A549 (cell line): ENCODE results near the gene DBF4. TPM values are rescaled to one million over a fixed set of nuclear protein-coding genes. Genes with fewer than 3 reads are reported as not detected.
"Not testable (repeated sequence)": the region's sequence is repeated elsewhere in the genome, so short reads cannot be mapped to it uniquely, and the experiment has no call there.

Experiments
- ATAC-seq, 2 experiments: fragments of 200-7000 bp in 1 of 2; fragments of >200 bp in 1 of 2; cut with Nextera tagmentation in 1 of 2; cut with Tn5 transposase in 1 of 2; 3 replicates each; pipeline versions ENCODE4 v1.8.0 to v1.9.1; 2018 to 2020; ENCODE audit warnings: mild to moderate bottlenecking in 1 of 2, moderate library complexity in 1 of 2
- CTCF ChIA-PET: fragments of 300-600 bp; sonication (Branson Sonifier 250); formaldehyde crosslinking; extraction: SDS; loops from one replicate; lab custom pipeline; 2021; ENCODE audit warnings: antibody characterized with exemption, inconsistent platforms; lab: Yijun Ruan, JAX
- POLR2A ChIA-PET: fragments of 350-600 bp; formaldehyde crosslinking; extraction: SDS; loops from one replicate; lab custom pipeline; 2021; ENCODE audit warnings: antibody characterized with exemption, inconsistent platforms; lab: Yijun Ruan, JAX
- DNase-seq, 2 experiments: peaks; one replicate each; pipeline versions ENCODE4 v3.0.0 to v3.0.0-alpha.2; 2011 to 2016; ENCODE audit warnings: low read depth in 1 of 2, low spot score in 1 of 2
- FAIRE-seq: peaks from 2 replicates; lab custom pipeline; 2011; peaks lifted over from hg19 to GRCh38; lab: Jason Lieb, UNC
- H3K27ac ChIP-seq, 2 experiments: fragments of >200 bp; sonication (Bioruptor Twin); formaldehyde crosslinking; 3 replicates each; pipeline ENCODE4 v1.5.1; 2016 to 2017
- H3K4me1 ChIP-seq: fragments of >200 bp; sonication (Bioruptor Twin); formaldehyde crosslinking; 3 replicates; pipeline ENCODE4 v1.6.1; 2016
- H3K4me2 ChIP-seq: fragments of >200 bp; sonication (Bioruptor Twin); formaldehyde crosslinking; 3 replicates; pipeline ENCODE4 v1.6.1; 2016
- H3K4me3 ChIP-seq: fragments of >200 bp; sonication (Bioruptor Twin); formaldehyde crosslinking; 3 replicates; pipeline ENCODE4 v1.5.1; 2016
- H3K9me3 ChIP-seq: fragments of >200 bp; sonication (Bioruptor Twin); formaldehyde crosslinking; 3 replicates; pipeline ENCODE4 v1.6.1; 2016
- BHLHE40 ChIP-seq: IDR thresholded peaks from 2 replicates; pipeline ENCODE4 v1.6.1; 2012; ENCODE audit warnings: low read depth, low read length, inconsistent platforms
- CEBPB ChIP-seq, 2 experiments: fragments of >200 bp in 1 of 2; sonication (Bioruptor Twin) in 1 of 2; formaldehyde crosslinking in 1 of 2; IDR thresholded peaks; 2 replicates each; pipeline ENCODE4 v1.6.1; 2012 to 2016
- EHF ChIP-seq: fragments of 250-450 bp; sonication (Bioruptor Pico); IDR thresholded peaks from 2 replicates; pipeline ENCODE4 v1.5.0; 2020; ENCODE audit warnings: mild to moderate bottlenecking
- EHMT2 ChIP-seq: fragments of 200-600 bp; sonication (generic); IDR thresholded peaks from 2 replicates; pipeline ENCODE4 v1.6.1; 2016; ENCODE audit warnings: antibody characterized with exemption, low read depth, mild to moderate bottlenecking, moderate library complexity
- FOSB ChIP-seq: fragments of 250-450 bp; sonication (Bioruptor Pico); IDR thresholded peaks from 2 replicates; pipeline ENCODE4 v1.5.0; 2020; ENCODE audit warnings: mild to moderate bottlenecking, moderate library complexity
- HDAC2 ChIP-seq: fragments of 200-600 bp; sonication (generic); IDR thresholded peaks from 2 replicates; pipeline ENCODE4 v1.6.1; 2016
- HOXB5 ChIP-seq: fragments of 250-450 bp; sonication (Bioruptor Pico); IDR thresholded peaks from 2 replicates; pipeline ENCODE4 v1.5.0; 2020; ENCODE audit warnings: mild to moderate bottlenecking, moderate library complexity
- PHF8 ChIP-seq: fragments of 200-600 bp; sonication (generic); IDR thresholded peaks from 2 replicates; pipeline ENCODE4 v1.6.1; 2016; ENCODE audit warnings: low read depth, mild to moderate bottlenecking, antibody characterized with exemption, moderate library complexity, borderline replicate concordance
- RAD21 ChIP-seq, 2 experiments: fragments of >200 bp in 1 of 2; sonication (Bioruptor Twin) in 1 of 2; formaldehyde crosslinking in 1 of 2; IDR thresholded peaks in 1 of 2; conservative IDR thresholded peaks in 1 of 2; 2 replicates in 1 of 2; 3 replicates in 1 of 2; pipeline ENCODE4 v1.6.1; 2012 to 2018; ENCODE audit warnings: inconsistent platforms in 1 of 2
- RNF2 ChIP-seq: fragments of 200-600 bp; sonication (generic); IDR thresholded peaks from 2 replicates; pipeline ENCODE4 v1.6.1; 2016; ENCODE audit warnings: low read depth, mild to moderate bottlenecking, antibody characterized with exemption, moderate library complexity, borderline replicate concordance
- SMC3 ChIP-seq: fragments of >200 bp; sonication (Bioruptor Twin); formaldehyde crosslinking; IDR thresholded peaks from 3 replicates; pipeline ENCODE4 v1.6.1; 2018; ENCODE audit warnings: inconsistent platforms
- SREBF2 ChIP-seq: fragments of 450-650 bp; IDR thresholded peaks from 2 replicates; pipeline ENCODE4 v1.6.1; 2014; ENCODE audit warnings: mild to moderate bottlenecking, moderate library complexity
- TP53 ChIP-seq: fragments of 250-450 bp; sonication (Bioruptor Pico); IDR thresholded peaks from 2 replicates; pipeline ENCODE4 v1.5.0; 2021; ENCODE audit warnings: mild to moderate bottlenecking, moderate library complexity
- ZC3H11A ChIP-seq: fragments of 450-650 bp; IDR thresholded peaks from 2 replicates; pipeline ENCODE4 v1.6.1; 2014; ENCODE audit warnings: antibody characterized with exemption, mild to moderate bottlenecking
- ZNF302 ChIP-seq: fragments of 250-450 bp; sonication (Bioruptor Pico); IDR thresholded peaks from 2 replicates; pipeline ENCODE4 v1.9.0; 2021; ENCODE audit warnings: inconsistent platforms, mild to moderate bottlenecking, moderate library complexity
- WGBS: methylation state at CpG from one replicate; pipeline ENCODE4 v1.1.6; 2017; ENCODE audit errors: missing lambda C conversion rate; 5-methylcytosine and 5-hydroxymethylcytosine counted together
- polyA plus RNA-seq, 4 experiments: library from polyadenylated mRNA; depleted of rRNA in 3 of 4; stranded (reverse); fragments of >200 nt; fragmentation: RNase III in 1 of 4; extraction: RNeasy Plus Mini Kit Qiagen cat#74134 plus additional on column Dnase treatment in 1 of 4; gene quantifications; 2 replicates in 3 of 4; 3 replicates in 1 of 4; pipeline ENCODE4 v1.2.3, GENCODE V29; 2011 to 2017
- TF ChIP-seq, protein P1 (sequence below): fragments of 200-600 bp; sonication (generic); IDR thresholded peaks from 2 replicates; pipeline ENCODE4 v1.6.1; 2016; ENCODE audit warnings: antibody characterized with exemption, mild to moderate bottlenecking, moderate library complexity
- TF ChIP-seq, protein P2 (sequence below): IDR thresholded peaks from 2 replicates; pipeline ENCODE4 v1.6.1; 2012

The DBF4 gene
- polyA plus RNA-seq, 2 of the 4 experiments (the other 2 are of a cell fraction): 27.8 to 29.3 TPM

DNA sequence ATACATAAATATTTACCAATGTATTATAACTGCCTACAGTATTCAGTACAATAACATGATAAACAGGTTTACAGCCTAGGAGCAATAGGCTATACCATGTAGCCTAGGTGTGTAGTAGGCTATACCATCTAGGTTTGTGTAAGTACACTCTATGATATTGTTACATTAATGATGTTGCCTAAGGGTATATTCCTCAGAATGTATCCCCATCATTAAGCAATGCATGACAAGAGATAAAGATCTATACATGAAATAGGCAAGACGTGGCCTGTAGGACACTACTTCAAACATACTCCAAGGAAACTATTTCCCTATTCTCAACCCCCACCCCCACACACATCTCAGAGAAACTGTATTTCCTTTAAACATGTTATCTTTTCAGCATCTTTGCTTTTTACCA is 42.4 kb downstream of the DBF4 start:
- no peak overlapping the region for H3K4me2 ChIP-seq
- no peaks in the 10 kb centered on the region for H3K9me3 ChIP-seq
- DNase-seq: no peak
- ChIA-PET CTCF (no interaction called here), POLR2A (no interaction called here)
- no peak overlapping the region for H3K4me3 ChIP-seq
- no peaks in the 10 kb centered on the region for H3K4me1 ChIP-seq
- H3K27ac ChIP-seq: no peak overlapping the region
- TF ChIP-seq, protein P1, sequence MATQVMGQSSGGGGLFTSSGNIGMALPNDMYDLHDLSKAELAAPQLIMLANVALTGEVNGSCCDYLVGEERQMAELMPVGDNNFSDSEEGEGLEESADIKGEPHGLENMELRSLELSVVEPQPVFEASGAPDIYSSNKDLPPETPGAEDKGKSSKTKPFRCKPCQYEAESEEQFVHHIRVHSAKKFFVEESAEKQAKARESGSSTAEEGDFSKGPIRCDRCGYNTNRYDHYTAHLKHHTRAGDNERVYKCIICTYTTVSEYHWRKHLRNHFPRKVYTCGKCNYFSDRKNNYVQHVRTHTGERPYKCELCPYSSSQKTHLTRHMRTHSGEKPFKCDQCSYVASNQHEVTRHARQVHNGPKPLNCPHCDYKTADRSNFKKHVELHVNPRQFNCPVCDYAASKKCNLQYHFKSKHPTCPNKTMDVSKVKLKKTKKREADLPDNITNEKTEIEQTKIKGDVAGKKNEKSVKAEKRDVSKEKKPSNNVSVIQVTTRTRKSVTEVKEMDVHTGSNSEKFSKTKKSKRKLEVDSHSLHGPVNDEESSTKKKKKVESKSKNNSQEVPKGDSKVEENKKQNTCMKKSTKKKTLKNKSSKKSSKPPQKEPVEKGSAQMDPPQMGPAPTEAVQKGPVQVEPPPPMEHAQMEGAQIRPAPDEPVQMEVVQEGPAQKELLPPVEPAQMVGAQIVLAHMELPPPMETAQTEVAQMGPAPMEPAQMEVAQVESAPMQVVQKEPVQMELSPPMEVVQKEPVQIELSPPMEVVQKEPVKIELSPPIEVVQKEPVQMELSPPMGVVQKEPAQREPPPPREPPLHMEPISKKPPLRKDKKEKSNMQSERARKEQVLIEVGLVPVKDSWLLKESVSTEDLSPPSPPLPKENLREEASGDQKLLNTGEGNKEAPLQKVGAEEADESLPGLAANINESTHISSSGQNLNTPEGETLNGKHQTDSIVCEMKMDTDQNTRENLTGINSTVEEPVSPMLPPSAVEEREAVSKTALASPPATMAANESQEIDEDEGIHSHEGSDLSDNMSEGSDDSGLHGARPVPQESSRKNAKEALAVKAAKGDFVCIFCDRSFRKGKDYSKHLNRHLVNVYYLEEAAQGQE: no peak
- TF ChIP-seq RNF2: no peak
- no peak for TF ChIP-seq EHF (CRISPR knock-in tag)
- no peak for TF ChIP-seq PHF8
- no peak for ATAC-seq
- no peak for FAIRE-seq
- WGBS: 46% methylated on average over 1 of the region's 1 CpG

DNA sequence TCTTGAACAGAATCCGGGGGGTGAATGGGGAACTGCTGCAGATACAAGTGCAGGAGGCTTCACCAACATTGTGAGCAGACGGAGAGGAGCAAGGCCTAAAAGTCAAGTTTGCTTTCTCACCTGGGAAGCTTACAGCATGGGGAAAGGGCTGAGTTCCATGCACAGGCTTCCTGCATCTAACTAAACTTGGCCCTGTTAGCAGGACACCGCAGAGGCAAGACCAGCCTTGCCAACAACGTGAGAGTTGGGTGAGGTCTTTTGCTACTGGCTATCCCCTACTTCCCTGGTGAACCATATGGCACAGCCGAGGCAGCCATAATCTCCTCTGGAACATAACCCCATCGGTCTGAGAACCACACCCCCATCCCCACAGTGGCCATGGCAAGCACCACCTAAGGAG is 43.6 kb downstream of the DBF4 start:
- TF ChIP-seq RAD21 (conservative IDR thresholded peaks at IDR 0.05 in 1 of 2, IDR thresholded peaks at IDR 0.05 in 1 of 2): no peak
- TF ChIP-seq SMC3: no peak
- TF ChIP-seq ZNF302 (CRISPR knock-in tag): no peak
- TF ChIP-seq FOSB (CRISPR knock-in tag): no peak
- no peak for TF ChIP-seq BHLHE40
- no peak for TF ChIP-seq HDAC2
- no peak for TF ChIP-seq CEBPB (IDR thresholded peaks at IDR 0.05)
- TF ChIP-seq SREBF2: no peak
- TF ChIP-seq, protein P2, sequence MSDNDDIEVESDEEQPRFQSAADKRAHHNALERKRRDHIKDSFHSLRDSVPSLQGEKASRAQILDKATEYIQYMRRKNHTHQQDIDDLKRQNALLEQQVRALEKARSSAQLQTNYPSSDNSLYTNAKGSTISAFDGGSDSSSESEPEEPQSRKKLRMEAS: no peak
- no peak for TF ChIP-seq TP53 (CRISPR knock-in tag)
- no peak for TF ChIP-seq ZC3H11A
- no peak overlapping the region for H3K4me2 ChIP-seq
- no peaks in the 10 kb centered on the region for H3K4me1 ChIP-seq
- DNase-seq (no peak), FAIRE-seq (no peak), ATAC-seq (no peak)
- H3K9me3 ChIP-seq: no peaks in the 10 kb centered on the region
- CTCF ChIA-PET: interaction anchor here (1.8 kb wide), 1 partner anchor 14 kb away, joined by 3 read pairs; the partner anchor contains the start of gene ADAM22
- no peak overlapping the region for H3K4me3 ChIP-seq
- H3K27ac ChIP-seq: no peak overlapping the region
- WGBS: 61% methylated on average over 6 of the region's 6 CpGs
- POLR2A ChIA-PET: no interaction called here

DNA sequence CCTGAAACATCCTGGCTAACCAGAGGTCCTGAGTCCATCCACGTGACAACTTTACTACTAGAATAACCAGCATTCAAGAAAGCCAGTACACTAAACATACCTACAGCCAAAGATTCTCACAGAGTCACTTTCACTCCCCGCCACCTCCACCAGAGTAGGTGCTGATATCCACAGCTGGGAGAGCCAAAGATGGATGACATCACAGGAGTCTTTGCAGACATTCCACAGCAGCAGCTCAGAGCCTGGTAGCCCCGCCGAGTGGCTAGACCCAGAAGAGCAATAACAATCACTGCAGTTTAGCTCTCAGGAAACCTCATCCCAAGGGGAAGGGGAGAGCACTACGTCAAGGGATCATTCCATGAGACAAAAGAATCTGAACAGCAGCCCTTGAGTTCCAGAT is 44.3 kb downstream of the DBF4 start:
- Histone ChIP-seq H3K4me3 (no peak overlapping the region), H3K27ac (no peak overlapping the region), H3K4me1 (no peaks in the 10 kb centered on the region), H3K9me3 (no peaks in the 10 kb centered on the region), H3K4me2 (no peak overlapping the region)
- CTCF ChIA-PET: interaction anchor here (1.8 kb wide), 1 partner anchor 13 kb away, joined by 3 read pairs; the partner anchor contains the start of gene ADAM22
- POLR2A ChIA-PET: no interaction called here
- ATAC-seq: no peak
- TF ChIP-seq HOXB5 (CRISPR knock-in tag) (no peak), EHMT2 (no peak)
- TF ChIP-seq, all 56 proteins: peak for 0
- 51% methylated on average over 5 of the region's 5 CpGs for WGBS
- DNase-seq (no peak), FAIRE-seq (no peak)

DNA sequence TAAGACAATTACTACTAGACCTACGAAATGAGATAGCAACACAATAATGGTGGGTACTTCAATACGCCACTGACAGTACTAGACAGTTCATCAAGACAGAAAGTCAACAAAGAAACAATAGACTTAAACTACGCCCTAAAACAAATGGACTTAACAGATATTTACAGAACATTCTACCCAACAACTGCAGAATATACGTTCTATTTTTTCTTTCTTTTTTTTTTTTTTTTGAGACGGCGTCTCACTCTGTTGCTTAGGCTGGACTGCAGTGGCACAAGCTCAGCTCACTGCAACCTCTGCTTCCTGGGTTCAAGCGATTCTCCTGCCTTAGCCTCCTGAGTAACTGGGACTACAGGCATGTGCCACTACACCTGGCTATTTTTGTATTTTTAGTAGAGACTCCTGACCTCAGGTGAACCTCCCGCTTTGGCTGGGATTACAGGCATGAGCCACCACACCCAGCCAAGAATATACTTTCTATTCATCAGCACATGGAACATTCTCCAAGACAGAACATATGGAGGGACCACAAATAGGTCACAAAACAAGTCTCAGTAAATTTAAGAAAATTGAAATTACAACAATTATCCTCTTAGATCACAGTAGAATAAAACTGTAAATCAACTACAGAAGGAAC is 46.6 kb downstream of the DBF4 start:
- ATAC-seq, H3K4me2 ChIP-seq, FAIRE-seq, H3K4me3 ChIP-seq, CTCF ChIA-PET, POLR2A ChIA-PET, H3K9me3 ChIP-seq, H3K4me1 ChIP-seq, H3K27ac ChIP-seq, DNase-seq: not testable (repeated sequence)
- WGBS: 73% methylated on average over 8 of the region's 8 CpGs
